Ascending aorta (tissue), 2 donors: ENCODE measurements around the gene TGFBR3. TPM values are rescaled to one million over a fixed set of nuclear protein-coding genes. Genes with fewer than 3 reads are reported as not detected.

Experiments used
- DNase-seq, 2 donors: peaks; one replicate each; pipeline ENCODE4 v3.0.0-alpha.2; 2019; ENCODE audit warnings: low spot score in 2 of 2
- H3K27ac ChIP-seq, 2 donors: fragments of 200-600 bp; sonication (generic); one replicate each; pipeline ENCODE4 v1.5.1; 2016 to 2017; ENCODE audit warnings: mild to moderate bottlenecking in 1 of 2
- H3K27me3 ChIP-seq: fragments of 200-600 bp; sonication (generic); one replicate; pipeline ENCODE4 v1.5.1; 2017
- H3K36me3 ChIP-seq, 2 donors: fragments of 200-600 bp; sonication (generic); one replicate each; pipeline ENCODE4 v1.5.1; 2016
- H3K4me1 ChIP-seq, 2 donors: fragments of 200-600 bp; sonication (generic); one replicate each; pipeline ENCODE4 v1.5.1; 2016 to 2017; ENCODE audit warnings: mild to moderate bottlenecking in 1 of 2
- H3K4me3 ChIP-seq, 2 donors: fragments of 200-600 bp; sonication (generic); one replicate each; pipeline ENCODE4 v1.5.1; 2016 to 2017; ENCODE audit warnings: mild to moderate bottlenecking in 1 of 2
- H3K9me3 ChIP-seq, 2 donors: fragments of 200-600 bp; sonication (generic); one replicate each; pipeline ENCODE4 v1.5.1; 2016
- intact Hi-C: fragments of 100-400 bp; cut with DNase I; formaldehyde crosslinking; loops from one replicate; pipeline ENCODE4 v1.15.1; 2023
- total RNA-seq: library from RNA; depleted of rRNA; stranded (reverse); fragments of >200 nt; gene quantifications from one replicate; pipeline ENCODE4 v1.1.0, GENCODE V29; 2016
- TF ChIP-seq, protein P1 (sequence below), 3 experiments: fragments of 200-600 bp in 2 of 3; fragments of 450-650 bp in 1 of 3; sonication (generic) in 2 of 3; IDR thresholded peaks; one replicate each; pipeline ENCODE4 v1.5.1; 2016 to 2019; ENCODE audit warnings: antibody characterized with exemption in 3 of 3, mild to moderate bottlenecking in 1 of 3, moderate library complexity in 1 of 3

TGFBR3 gene
- total RNA-seq, 1 donor from 2014 or later = 127 TPM

DNA sequence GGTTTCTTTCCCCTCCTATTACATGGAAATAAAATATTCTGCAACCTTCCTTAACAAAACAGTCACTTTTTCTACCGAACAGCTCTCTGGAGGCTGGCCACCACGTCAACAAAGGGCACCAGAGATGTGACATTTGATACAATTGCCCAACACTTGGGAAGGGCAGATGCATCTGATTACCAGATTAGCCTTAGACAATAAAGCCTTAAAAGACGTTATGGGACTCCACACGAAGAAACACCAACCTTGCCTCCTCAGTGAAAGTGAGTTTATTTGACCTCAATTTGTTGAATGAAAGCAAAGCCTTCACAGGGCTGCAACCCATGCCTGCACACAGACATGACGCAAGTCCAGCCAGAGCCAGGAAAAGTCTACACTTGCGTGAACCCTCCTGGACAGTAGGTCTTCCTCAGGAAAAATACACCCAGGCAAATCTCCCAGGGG lies 136.1 kb downstream of the TGFBR3 start:
- H3K9me3 ChIP-seq = no peaks in the 10 kb centered on the region
- peak overlapping the region in 1 of 2 donors; percentile 27 for H3K27ac ChIP-seq
- no peaks in the 10 kb centered on the region for H3K36me3 ChIP-seq
- intact Hi-C loops = no loop called here
- H3K4me3 ChIP-seq = no peak overlapping the region
- peaks cover 0 to 36% of the 10 kb centered on the region in 2 donors for H3K4me1 ChIP-seq
- DNase-seq = no peak
- TF ChIP-seq, protein P1, sequence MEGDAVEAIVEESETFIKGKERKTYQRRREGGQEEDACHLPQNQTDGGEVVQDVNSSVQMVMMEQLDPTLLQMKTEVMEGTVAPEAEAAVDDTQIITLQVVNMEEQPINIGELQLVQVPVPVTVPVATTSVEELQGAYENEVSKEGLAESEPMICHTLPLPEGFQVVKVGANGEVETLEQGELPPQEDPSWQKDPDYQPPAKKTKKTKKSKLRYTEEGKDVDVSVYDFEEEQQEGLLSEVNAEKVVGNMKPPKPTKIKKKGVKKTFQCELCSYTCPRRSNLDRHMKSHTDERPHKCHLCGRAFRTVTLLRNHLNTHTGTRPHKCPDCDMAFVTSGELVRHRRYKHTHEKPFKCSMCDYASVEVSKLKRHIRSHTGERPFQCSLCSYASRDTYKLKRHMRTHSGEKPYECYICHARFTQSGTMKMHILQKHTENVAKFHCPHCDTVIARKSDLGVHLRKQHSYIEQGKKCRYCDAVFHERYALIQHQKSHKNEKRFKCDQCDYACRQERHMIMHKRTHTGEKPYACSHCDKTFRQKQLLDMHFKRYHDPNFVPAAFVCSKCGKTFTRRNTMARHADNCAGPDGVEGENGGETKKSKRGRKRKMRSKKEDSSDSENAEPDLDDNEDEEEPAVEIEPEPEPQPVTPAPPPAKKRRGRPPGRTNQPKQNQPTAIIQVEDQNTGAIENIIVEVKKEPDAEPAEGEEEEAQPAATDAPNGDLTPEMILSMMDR (IDR thresholded peaks at IDR 0.05) = no peak
- no peaks in the 10 kb centered on the region for H3K27me3 ChIP-seq

DNA sequence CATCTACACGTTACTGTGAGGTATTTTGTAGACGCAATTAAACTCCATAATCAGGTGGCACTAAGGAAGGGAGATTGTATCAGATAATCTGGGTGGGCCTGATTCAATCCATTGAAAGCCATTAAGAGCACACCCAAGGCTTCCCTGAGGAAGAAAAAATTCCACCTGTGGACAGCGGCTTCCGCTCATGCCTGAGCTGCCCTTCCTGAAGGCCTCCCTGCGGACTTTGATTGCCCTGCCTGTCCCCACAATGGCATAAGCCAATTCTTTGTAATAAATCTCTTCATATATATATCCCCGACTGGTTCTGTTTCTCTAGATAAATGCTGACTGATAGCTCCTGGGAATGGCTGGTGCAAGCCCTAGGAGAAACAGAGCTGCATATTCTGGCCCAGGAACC lies 138.3 kb downstream of the TGFBR3 start:
- intact Hi-C loops = no loop called here

DNA sequence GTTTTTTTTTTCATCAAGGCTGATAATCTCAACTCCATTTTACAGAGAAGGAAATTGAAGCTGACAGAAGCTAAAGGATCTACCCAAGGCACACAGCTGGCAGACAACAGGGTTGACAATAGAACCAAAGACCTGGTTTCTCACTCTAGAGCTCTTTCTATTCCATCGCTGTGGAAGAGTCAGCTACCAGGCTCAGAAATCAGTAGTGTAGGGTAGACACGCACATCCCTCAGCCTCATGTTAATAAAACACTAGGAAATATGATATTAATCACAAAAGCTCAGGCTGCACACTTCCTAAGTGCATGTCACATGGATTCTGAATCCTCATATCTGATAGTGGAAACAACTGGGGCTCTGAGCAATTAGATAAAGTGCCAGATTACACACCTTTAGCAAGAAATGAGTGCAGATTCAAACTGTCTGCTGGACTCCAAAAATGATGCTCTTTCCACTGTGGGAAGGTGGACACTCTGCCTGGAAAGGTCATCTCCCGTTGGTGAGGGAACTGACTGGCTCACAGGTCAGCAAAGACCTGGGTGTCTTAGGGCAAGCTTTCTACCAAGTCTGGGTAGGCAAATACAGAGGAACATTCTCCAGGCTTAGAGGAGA lies 139.1 kb downstream of the TGFBR3 start:
- Histone ChIP-seq H3K4me1 (peaks cover 3 to 50% of the 10 kb centered on the region in 2 donors), H3K36me3 (no peaks in the 10 kb centered on the region), H3K4me3 (no peak overlapping the region), H3K9me3 (no peaks in the 10 kb centered on the region), H3K27me3 (no peaks in the 10 kb centered on the region), H3K27ac (no peak overlapping the region)
- DNase-seq = no peak
- TF ChIP-seq, protein P1 (IDR thresholded peaks at IDR 0.05) = no peak
- intact Hi-C loops = no loop called here

More for the DNA sequence above, 138.3 kb downstream of the TGFBR3 start:
- H3K27me3 ChIP-seq = no peaks in the 10 kb centered on the region
- H3K36me3 ChIP-seq = no peaks in the 10 kb centered on the region
- TF ChIP-seq, protein P1 (IDR thresholded peaks at IDR 0.05) = no peak
- H3K27ac ChIP-seq = no peak overlapping the region
- DNase-seq = no peak
- no peak overlapping the region for H3K4me3 ChIP-seq
- no peaks in the 10 kb centered on the region for H3K9me3 ChIP-seq
- peaks cover 3 to 48% of the 10 kb centered on the region in 2 donors for H3K4me1 ChIP-seq

DNA sequence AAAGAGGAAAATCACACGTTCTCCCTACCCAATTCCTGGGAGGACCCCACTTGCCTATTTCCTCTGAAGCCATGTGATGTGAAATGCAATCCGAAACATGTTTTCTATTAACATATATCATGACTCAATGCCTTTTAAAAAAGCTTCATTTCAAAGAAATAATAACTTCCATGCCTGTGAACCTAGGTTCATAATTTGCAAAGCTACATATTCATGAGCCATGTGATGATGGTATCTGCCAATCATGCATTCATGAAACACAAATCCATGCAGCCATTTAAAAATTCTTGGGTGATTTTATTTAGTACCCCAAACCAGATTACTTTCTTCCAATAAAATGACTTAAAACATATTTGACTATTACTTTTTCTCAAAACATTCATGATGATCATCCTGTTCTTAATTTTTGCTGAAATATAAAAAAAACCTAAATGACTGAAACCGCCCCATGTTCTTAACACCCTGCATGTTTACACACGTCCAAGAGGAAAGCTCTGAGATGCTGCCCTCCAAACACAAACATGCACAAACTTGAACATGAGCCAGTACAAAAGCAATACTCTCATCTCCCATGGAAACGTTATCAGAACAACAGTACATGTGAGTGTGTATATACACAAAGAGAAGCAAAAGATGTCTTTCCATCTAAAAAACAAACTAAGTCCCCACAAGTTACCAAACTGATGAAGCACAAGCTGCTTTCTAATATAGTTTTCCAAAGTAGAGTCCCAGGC lies 140.1 kb downstream of the TGFBR3 start:
- intact Hi-C loops = no loop called here
- no peak for DNase-seq
- Histone ChIP-seq H3K27ac (peak overlapping the region; percentile 2 to 33), H3K4me3 (no peak overlapping the region), H3K9me3 (no peaks in the 10 kb centered on the region), H3K27me3 (no peaks in the 10 kb centered on the region), H3K36me3 (no peaks in the 10 kb centered on the region), H3K4me1 (peaks cover 3 to 48% of the 10 kb centered on the region in 2 donors)
- TF ChIP-seq, protein P1 (IDR thresholded peaks at IDR 0.05) = no peak

DNA sequence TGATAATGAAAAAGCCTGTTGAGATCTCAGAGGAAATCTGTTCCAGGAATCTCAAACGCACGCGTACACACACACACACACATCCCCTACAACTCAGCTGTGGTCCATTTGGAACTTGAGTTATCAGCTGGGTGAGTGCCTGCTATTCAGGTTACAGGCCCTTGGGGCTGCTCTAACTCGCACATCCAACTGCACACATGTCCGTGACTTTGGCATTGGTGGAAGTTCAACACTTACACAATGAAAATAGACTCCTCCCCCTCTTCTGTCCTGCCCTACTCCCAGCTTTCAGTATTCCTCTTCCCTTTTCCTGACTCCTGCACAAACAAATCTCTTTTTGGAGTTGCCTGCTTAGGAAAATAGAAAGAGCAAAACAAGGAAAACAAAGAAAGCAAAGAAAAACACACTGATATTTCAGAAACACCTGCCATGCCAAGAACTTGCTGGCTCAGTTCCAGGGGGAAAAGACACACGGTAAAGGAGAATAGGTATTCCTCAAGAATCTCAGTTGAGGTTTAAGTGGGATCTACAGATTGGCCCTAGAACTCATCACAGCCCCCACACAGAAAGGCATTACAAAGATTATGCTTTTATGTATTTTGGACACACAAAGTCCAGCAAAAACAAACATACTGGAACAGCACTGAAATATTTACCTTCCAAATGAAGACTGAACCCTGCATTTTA lies 140.9 kb downstream of the TGFBR3 start:
- Histone ChIP-seq H3K27me3 (no peaks in the 10 kb centered on the region), H3K4me3 (no peak overlapping the region), H3K36me3 (no peaks in the 10 kb centered on the region), H3K9me3 (no peaks in the 10 kb centered on the region), H3K4me1 (peaks cover 3 to 41% of the 10 kb centered on the region in 2 donors), H3K27ac (peak overlapping the region; percentile 2 to 33)
- TF ChIP-seq, protein P1 (IDR thresholded peaks at IDR 0.05) = no peak
- intact Hi-C loops = loop anchor here (5.0 kb wide), 2 partner anchors 37 to 178 kb away; no protein-coding TSS in a partner anchor
- DNase-seq = peak in 1 of 2 donors; percentile 75
